Mesothelial cell of epicardium (in vitro differentiated cells): ENCODE data around the gene NUPR2. TPM values are rescaled to one million over a fixed set of nuclear protein-coding genes. Genes with fewer than 3 reads are reported as not detected.
"Not testable (repeated sequence)": the region's sequence is repeated elsewhere in the genome, so short reads cannot be mapped to it uniquely, and the experiment has no call there.

Experiments used
- DNase-seq, 2 experiments: peaks; one replicate each; pipeline ENCODE4 v3.0.0; 2021; ENCODE audit warnings: low spot score in 2 of 2; ENCODE audit not compliant: unreplicated experiment in 2 of 2
- H3K27ac Mint-ChIP-seq: 2 replicates; pipeline ENCODE4 v1.8.0; 2021; ENCODE audit warnings: mixed read lengths
- H3K27me3 Mint-ChIP-seq: 2 replicates; pipeline ENCODE4 v1.8.0; 2021; ENCODE audit warnings: low read depth, mixed read lengths
- H3K36me3 Mint-ChIP-seq: 2 replicates; pipeline ENCODE4 v1.8.0; 2021; ENCODE audit warnings: mixed read lengths
- H3K4me1 Mint-ChIP-seq: 2 replicates; pipeline ENCODE4 v1.8.0; 2021; ENCODE audit warnings: mixed read lengths
- H3K4me3 Mint-ChIP-seq: 2 replicates; pipeline ENCODE4 v1.8.0; 2021; ENCODE audit warnings: mild to moderate bottlenecking, moderate library complexity, mixed read lengths
- H3K9me3 Mint-ChIP-seq: 2 replicates; pipeline ENCODE4 v1.8.0; 2021; ENCODE audit warnings: mixed read lengths
- total RNA-seq: library from RNA; stranded (reverse); gene quantifications from 3 replicates; pipeline ENCODE4 v1.2.1, GENCODE V29; 2021
- TF ChIP-seq, protein P1 (sequence below): fragments of 200-600 bp; sonication (generic); IDR thresholded peaks from one replicate; pipeline ENCODE4 v1.5.0; 2021; ENCODE audit warnings: antibody characterized with exemption; ENCODE audit not compliant: unreplicated experiment

NUPR2 gene
- total RNA-seq, 1 donor from 2014 or later: not detected

DNA sequence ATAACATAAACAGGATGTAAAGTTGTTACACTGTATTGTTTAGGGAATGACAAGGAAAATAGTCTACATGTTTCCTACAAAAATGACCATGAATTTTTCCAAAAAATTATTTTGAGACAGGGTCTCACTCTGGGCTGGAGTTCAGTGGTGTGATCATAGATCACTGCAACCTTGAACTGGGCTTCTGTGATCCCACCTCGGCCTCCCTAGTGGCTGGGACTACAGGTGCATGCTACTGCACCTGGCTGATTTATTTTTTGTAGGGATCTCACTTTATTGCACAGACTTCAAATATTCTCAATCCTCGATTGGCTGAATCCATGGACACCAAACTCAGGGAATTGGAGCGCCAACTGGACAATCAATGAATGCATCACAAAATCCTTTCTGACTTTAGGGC lies 16.6 kb downstream of the NUPR2 start:
- no peaks in the 10 kb centered on the region for H3K9me3 Mint-ChIP-seq
- no peak overlapping the region for H3K27ac Mint-ChIP-seq
- peaks cover 26% of the 10 kb centered on the region for H3K36me3 Mint-ChIP-seq
- H3K4me3 Mint-ChIP-seq: no peak overlapping the region
- no peaks in the 10 kb centered on the region for H3K27me3 Mint-ChIP-seq
- no peak for DNase-seq
- peaks cover 3% of the 10 kb centered on the region for H3K4me1 Mint-ChIP-seq
- TF ChIP-seq, protein P1, sequence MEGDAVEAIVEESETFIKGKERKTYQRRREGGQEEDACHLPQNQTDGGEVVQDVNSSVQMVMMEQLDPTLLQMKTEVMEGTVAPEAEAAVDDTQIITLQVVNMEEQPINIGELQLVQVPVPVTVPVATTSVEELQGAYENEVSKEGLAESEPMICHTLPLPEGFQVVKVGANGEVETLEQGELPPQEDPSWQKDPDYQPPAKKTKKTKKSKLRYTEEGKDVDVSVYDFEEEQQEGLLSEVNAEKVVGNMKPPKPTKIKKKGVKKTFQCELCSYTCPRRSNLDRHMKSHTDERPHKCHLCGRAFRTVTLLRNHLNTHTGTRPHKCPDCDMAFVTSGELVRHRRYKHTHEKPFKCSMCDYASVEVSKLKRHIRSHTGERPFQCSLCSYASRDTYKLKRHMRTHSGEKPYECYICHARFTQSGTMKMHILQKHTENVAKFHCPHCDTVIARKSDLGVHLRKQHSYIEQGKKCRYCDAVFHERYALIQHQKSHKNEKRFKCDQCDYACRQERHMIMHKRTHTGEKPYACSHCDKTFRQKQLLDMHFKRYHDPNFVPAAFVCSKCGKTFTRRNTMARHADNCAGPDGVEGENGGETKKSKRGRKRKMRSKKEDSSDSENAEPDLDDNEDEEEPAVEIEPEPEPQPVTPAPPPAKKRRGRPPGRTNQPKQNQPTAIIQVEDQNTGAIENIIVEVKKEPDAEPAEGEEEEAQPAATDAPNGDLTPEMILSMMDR: no peak

DNA sequence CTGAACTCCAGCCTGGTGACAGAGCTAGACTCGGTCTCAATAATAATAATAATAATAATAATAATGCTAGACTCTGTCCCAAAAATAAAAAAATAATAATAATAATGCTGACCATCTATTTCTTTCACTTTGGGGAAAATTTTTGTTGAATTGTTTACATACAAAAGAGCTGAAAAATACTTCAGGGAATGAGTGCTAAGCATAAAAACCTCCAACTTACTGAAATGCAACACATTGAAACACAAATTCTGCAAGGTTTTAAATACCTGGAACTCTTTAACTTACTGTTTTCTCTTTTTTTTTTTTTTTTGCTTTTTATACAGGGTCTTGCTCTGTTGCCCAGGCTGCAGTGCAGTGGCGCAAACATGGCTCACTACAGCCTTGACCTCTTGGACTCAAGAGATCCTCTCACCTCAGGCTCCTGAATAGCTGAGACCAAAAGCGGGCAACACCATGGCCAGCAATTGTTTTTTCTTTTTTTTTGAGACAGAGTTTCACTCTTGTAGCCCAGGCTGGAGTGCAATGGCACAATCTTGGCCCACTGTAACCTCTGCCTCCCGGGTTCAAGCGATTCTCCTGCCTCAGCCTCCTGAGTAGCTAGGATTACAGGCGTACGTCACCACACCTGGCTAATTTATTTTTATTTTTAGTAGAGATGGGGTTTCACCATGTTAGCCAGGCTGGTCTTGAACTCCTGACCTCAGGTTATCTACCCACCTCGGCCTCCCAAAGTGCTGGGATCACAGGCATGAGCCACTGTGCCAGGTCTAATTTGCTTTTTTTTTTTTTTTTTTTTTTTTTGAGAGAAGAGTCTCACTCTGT lies 17.8 kb downstream of the NUPR2 start:
- not testable (repeated sequence) for H3K4me1 Mint-ChIP-seq, DNase-seq, H3K4me3 Mint-ChIP-seq, H3K9me3 Mint-ChIP-seq, H3K27me3 Mint-ChIP-seq, H3K27ac Mint-ChIP-seq
- H3K36me3 Mint-ChIP-seq: peaks cover 22% of the 10 kb centered on the region

DNA sequence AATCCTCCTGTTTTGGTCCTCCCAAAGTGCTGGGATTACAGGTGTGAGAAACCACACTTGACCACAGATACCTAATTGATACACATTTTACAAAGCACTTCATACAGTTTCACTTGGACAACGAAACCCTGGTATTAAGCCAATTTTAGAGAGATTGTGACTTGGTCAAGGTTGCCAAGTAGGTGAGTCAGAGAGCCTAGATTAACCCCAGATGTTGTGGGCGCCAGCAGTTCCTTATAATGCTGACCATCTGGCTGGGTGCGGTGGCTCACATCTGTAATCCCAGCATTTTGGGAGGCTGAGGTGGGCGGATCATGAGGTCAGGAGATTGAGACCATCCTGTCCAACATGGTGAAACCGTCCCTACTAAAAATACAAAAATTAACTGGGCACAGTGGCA lies 18.5 kb downstream of the NUPR2 start:
- no peaks in the 10 kb centered on the region for H3K9me3 Mint-ChIP-seq
- H3K4me1 Mint-ChIP-seq: peaks cover 3% of the 10 kb centered on the region
- H3K4me3 Mint-ChIP-seq: no peak overlapping the region
- H3K36me3 Mint-ChIP-seq: peaks cover 19% of the 10 kb centered on the region
- TF ChIP-seq, protein P1: no peak
- no peak for DNase-seq
- no peak overlapping the region for H3K27ac Mint-ChIP-seq
- no peaks in the 10 kb centered on the region for H3K27me3 Mint-ChIP-seq

DNA sequence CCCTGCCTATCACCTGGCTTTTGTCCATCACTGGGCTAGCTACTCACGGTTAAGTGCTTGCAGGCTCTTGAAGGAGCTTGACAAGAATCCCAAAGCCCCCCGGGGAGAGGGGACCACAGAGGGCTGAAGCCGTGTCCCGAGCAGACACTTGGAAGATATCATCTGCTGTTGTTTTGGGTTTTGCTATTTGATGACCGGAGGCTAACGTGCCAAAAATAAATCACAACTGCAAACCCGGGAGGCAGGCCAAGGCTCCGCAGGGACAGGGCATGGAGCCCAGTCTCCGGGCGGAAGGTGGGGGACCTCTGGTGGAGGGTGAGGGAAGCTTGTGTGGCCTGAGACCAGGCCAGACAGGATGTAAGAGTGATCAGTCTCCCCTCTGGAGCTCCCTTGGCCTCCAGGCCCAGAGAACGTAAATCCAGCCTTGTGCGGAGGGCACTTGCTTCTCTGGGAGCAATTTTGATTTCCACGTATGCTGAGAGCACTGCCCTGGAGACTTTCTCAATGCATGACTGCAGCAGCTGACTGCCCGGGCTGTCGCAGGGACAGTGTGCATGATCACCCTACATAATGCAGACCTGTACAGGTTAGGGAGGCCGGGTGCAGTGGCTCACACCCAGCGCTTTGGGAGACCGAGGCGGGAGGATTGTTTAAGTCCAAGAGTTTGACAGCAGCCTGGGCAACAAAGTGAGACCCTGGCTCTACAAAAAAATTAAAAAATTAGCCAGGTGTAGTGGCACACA lies 23.3 kb downstream of the NUPR2 start, which contains the start of gene PHKG1:
TSS of gene PHKG1 (minus strand) at position 164 of the 743 bp plus-strand sequence. CDS start 4,011 bp downstream, outside the sequence.
- H3K27ac Mint-ChIP-seq: peak within 1 kb of the TSS; percentile 34
- H3K27me3 Mint-ChIP-seq: no peaks in the 10 kb centered on the region
- DNase-seq: no peak
- peaks cover 3% of the 10 kb centered on the region for H3K4me1 Mint-ChIP-seq
- H3K9me3 Mint-ChIP-seq: no peaks in the 10 kb centered on the region
- H3K36me3 Mint-ChIP-seq: peaks cover 8% of the 10 kb centered on the region
- TF ChIP-seq, protein P1: no peak
- H3K4me3 Mint-ChIP-seq: no peak within 1 kb of the TSS

DNA sequence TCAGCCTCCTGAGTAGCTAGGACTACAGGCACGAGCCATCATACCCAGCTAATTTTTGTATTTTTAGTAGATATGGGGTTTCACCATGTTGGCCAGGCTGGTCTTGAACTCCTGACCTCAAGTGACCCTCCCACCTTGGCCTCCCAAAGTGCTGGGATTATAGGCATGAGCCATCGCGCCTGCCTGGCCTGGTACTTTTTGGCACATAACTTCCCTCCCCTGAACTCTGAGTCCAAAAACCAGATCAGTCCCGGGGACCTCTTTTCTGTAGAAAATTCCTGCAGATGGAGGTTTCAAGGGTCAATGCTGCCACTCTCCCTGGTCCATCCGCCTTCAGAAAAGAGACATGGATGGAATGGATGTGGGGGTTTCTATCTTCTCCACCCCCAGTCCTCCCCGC lies 23.8 kb downstream of the NUPR2 start:
- not testable (repeated sequence) for H3K36me3 Mint-ChIP-seq, H3K27me3 Mint-ChIP-seq, H3K27ac Mint-ChIP-seq, H3K4me1 Mint-ChIP-seq, DNase-seq, H3K4me3 Mint-ChIP-seq, H3K9me3 Mint-ChIP-seq

DNA sequence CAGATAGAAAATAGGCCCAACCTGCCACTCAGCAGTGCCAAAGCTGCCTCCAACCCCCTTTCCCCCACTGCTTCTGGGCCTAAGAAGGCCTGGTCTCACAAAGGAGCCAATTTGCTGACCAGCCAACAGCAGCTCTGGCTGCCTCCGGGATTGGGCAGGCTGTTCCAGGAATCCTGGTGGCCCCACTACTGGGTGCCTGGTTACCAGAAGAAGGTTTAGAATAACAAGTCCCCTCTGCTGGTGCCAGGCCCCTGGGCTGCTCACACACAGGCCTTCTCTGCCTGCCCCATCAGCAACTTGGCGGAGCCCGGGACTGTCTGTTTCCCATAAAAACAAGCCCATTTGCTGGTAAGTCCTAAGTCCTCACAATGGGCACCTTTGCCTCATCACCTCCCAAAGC lies 24.6 kb downstream of the NUPR2 start:
- Mint-ChIP-seq H3K9me3 (no peaks in the 10 kb centered on the region), H3K4me3 (no peak overlapping the region), H3K36me3 (peaks cover 8% of the 10 kb centered on the region), H3K4me1 (peaks cover 3% of the 10 kb centered on the region), H3K27ac (no peak overlapping the region), H3K27me3 (no peaks in the 10 kb centered on the region)
- TF ChIP-seq, protein P1: no peak
- DNase-seq: no peak
